GM12878 (cell line): ENCODE data around the gene ARHGAP22. TPM values are rescaled to one million over a fixed set of nuclear protein-coding genes. Genes with fewer than 3 reads are reported as not detected.

Experiments used
- ATAC-seq: fragments of 200-7000 bp; cut with Tn5 transposase; 3 replicates; pipeline ENCODE4 v1.9.1; 2020; ENCODE audit warnings: mild to moderate bottlenecking, moderate library complexity
- BruUV-seq: library from RNA; stranded (reverse); fragments of 400-500 nt; replicated peaks from 2 replicates; lab custom pipeline; 2021; lab: Mats Ljungman, UMichigan
- CTCF ChIA-PET: fragments of 300-600 bp; sonication (Branson Sonifier 250); formaldehyde crosslinking; extraction: SDS; loops from one replicate; lab custom pipeline; 2021; ENCODE audit warnings: inconsistent platforms; lab: Yijun Ruan, JAX
- POLR2A ChIA-PET: fragments of 350-600 bp; formaldehyde crosslinking; extraction: SDS; loops from one replicate; lab custom pipeline; 2021; ENCODE audit warnings: inconsistent platforms; lab: Charles Lee
- RAD21 ChIA-PET: fragments of 300-600 bp; sonication (Branson Sonifier 250); formaldehyde crosslinking; loops from one replicate; lab custom pipeline; 2023; ENCODE audit warnings: antibody characterized with exemption; ENCODE audit not compliant: unreplicated experiment; lab: Charles Lee
- SMC1A ChIA-PET: fragments of 300-600 bp; sonication (Branson Sonifier 250); formaldehyde crosslinking; loops from one replicate; lab custom pipeline; 2023; ENCODE audit not compliant: unreplicated experiment, uncharacterized antibody; lab: Charles Lee
- DNase-seq: peaks from one replicate; pipeline ENCODE4 v3.0.0-alpha.2; 2011; ENCODE audit warnings: low read depth, low spot score
- FAIRE-seq: peaks from 3 replicates; lab custom pipeline; 2011; peaks lifted over from hg19 to GRCh38; lab: Jason Lieb, UNC
- H2AFZ ChIP-seq: 2 replicates; pipeline ENCODE4 v1.6.0; 2011; ENCODE audit warnings: low read depth, low read length, control low read depth; ENCODE audit not compliant: control insufficient read depth
- H3K27ac ChIP-seq: 2 replicates; pipeline ENCODE4 v1.5.1; 2011; ENCODE audit warnings: control low read depth; ENCODE audit not compliant: control insufficient read depth, insufficient read depth
- H3K27me3 ChIP-seq, 2 experiments: replicated peaks in 1 of 2; 2 replicates each; pipeline versions ENCODE4 v1.6.0 to v1.6.1; 2011; ENCODE audit warnings: low read length in 1 of 2; ENCODE audit not compliant: control insufficient read depth in 2 of 2, insufficient read depth in 2 of 2
- H3K36me3 ChIP-seq, 2 experiments: 2 replicates each; pipeline ENCODE4 v1.5.1; 2011; ENCODE audit warnings: low read length in 1 of 2; ENCODE audit not compliant: control insufficient read depth in 2 of 2, insufficient read depth in 2 of 2
- H3K4me1 ChIP-seq: 2 replicates; pipeline ENCODE4 v1.6.1; 2011; ENCODE audit warnings: mild to moderate bottlenecking, low read length, moderate library complexity, mixed read lengths; ENCODE audit not compliant: control insufficient read depth, insufficient read depth
- H3K4me2 ChIP-seq: 2 replicates; pipeline ENCODE4 v1.6.0; 2011; ENCODE audit warnings: control low read depth; ENCODE audit not compliant: control insufficient read depth, insufficient read depth
- H3K4me3 ChIP-seq: fragments of 200-600 bp; sonication (generic); 2 replicates; pipeline ENCODE4 v1.5.1; 2016
- H3K79me2 ChIP-seq: 2 replicates; pipeline ENCODE4 v1.6.0; 2011; ENCODE audit warnings: low read length; ENCODE audit not compliant: control insufficient read depth, insufficient read depth
- H3K9ac ChIP-seq: 2 replicates; pipeline ENCODE4 v1.8.0; 2011; ENCODE audit warnings: low read length, control low read depth, mixed read lengths; ENCODE audit not compliant: control insufficient read depth, insufficient read depth
- H3K9me3 ChIP-seq: replicated peaks from 3 replicates; pipeline ENCODE4 v1.5.1; 2011; ENCODE audit warnings: mild to moderate bottlenecking, low read length; ENCODE audit not compliant: control insufficient read depth, insufficient read depth
- H4K20me1 ChIP-seq: 2 replicates; pipeline ENCODE4 v1.6.0; 2011; ENCODE audit not compliant: control insufficient read depth, insufficient read depth
- CBFB ChIP-seq: IDR thresholded peaks from 2 replicates; pipeline ENCODE4 v1.6.1; 2016; ENCODE audit warnings: antibody characterized with exemption, low read depth
- FOXM1 ChIP-seq: IDR thresholded peaks from 2 replicates; pipeline ENCODE4 v1.6.1; 2012; ENCODE audit warnings: low read depth, mild to moderate bottlenecking, inconsistent platforms, low read length, moderate library complexity
- MEF2A ChIP-seq: IDR thresholded peaks from 2 replicates; pipeline ENCODE4 v1.6.1; 2011; ENCODE audit warnings: low read depth, mild to moderate bottlenecking, low read length, moderate library complexity; ENCODE audit not compliant: insufficient read depth
- NFYA ChIP-seq: IDR thresholded peaks from 2 replicates; pipeline ENCODE4 v1.6.1; 2011; ENCODE audit warnings: low read depth, mild to moderate bottlenecking, low read length, improper control_type of control experiment, borderline replicate concordance
- NFYB ChIP-seq: IDR thresholded peaks from 2 replicates; pipeline ENCODE4 v1.6.1; 2011; ENCODE audit warnings: low read depth, mild to moderate bottlenecking, low read length, improper control_type of control experiment, moderate library complexity; ENCODE audit not compliant: insufficient read depth
- PML ChIP-seq: IDR thresholded peaks from 2 replicates; pipeline ENCODE4 v1.6.1; 2012; ENCODE audit warnings: low read length, inconsistent platforms
- ZNF384 ChIP-seq: IDR thresholded peaks from 2 replicates; pipeline ENCODE4 v1.6.1; 2012; ENCODE audit warnings: low read depth, mild to moderate bottlenecking, low read length, improper control_type of control experiment, borderline replicate concordance
- WGBS: methylation state at CpG from one replicate; pipeline ENCODE4 v1.1.6; 2016; ENCODE audit warnings: low lambda C conversion rate; ENCODE audit not compliant: insufficient replicate concordance, insufficient coverage; ENCODE audit errors: missing lambda C conversion rate; 5-methylcytosine and 5-hydroxymethylcytosine counted together
- in situ Hi-C: fragments of 300-500 bp; cut with MboI; formaldehyde crosslinking; loops from 9 replicates; pipeline ENCODE4 v1.14.3; 2018; ENCODE audit warnings: mixed read lengths
- intact Hi-C: fragments of 100-400 bp; cut with micrococcal nuclease; formaldehyde crosslinking; loops from one replicate; pipeline ENCODE4 v1.14.2; 2022; ENCODE audit not compliant: unreplicated experiment
- polyA plus RNA-seq, 11 experiments: library from polyadenylated mRNA; depleted of rRNA in 4 of 11; unstranded in 6 of 11; stranded (reverse) in 5 of 11; fragments of >200 nt; fragmentation: Nextera tagmentation in 4 of 11; fragmentation: Illumina TruSeq in 1 of 11; extraction: Ambion mirVana in 4 of 11; extraction: Trizol in 1 of 11; gene quantifications; 1 replicate in 1 of 11; 2 replicates in 10 of 11; pipeline versions ENCODE4 v1.2.1 to v1.2.3, GENCODE V29; 2011 to 2016; ENCODE audit warnings: inconsistent platforms in 2 of 11, missing spikeins in 2 of 11, low read depth in 1 of 11
- total RNA-seq, 4 experiments: library from RNA; depleted of rRNA in 3 of 4; stranded (reverse); fragments of >200 nt in 3 of 4; fragmentation: Illumina TruSeq in 1 of 4; extraction: Trizol in 1 of 4; gene quantifications; 2 replicates each; pipeline versions ENCODE4 v1.2.1 to v1.2.3, GENCODE V29; 2013 to 2021
- TF ChIP-seq, protein P1 (sequence below), 3 experiments: IDR thresholded peaks in 2 of 3; conservative IDR thresholded peaks in 1 of 3; 2 replicates each; pipeline ENCODE4 v1.5.1; 2011; ENCODE audit warnings: low read depth in 3 of 3, low read length in 3 of 3, mild to moderate bottlenecking in 3 of 3, control low read depth in 2 of 3, moderate library complexity in 2 of 3, inconsistent platforms in 1 of 3, mixed read lengths in 1 of 3; ENCODE audit not compliant: control insufficient read depth in 2 of 3, insufficient read depth in 1 of 3; ENCODE audit errors: extremely low read depth in 1 of 3
- TF ChIP-seq, protein P2 (sequence below): fragments of 450-650 bp; IDR thresholded peaks from 2 replicates; pipeline ENCODE4 v1.6.1; 2014; ENCODE audit warnings: mild to moderate bottlenecking
- TF ChIP-seq, protein P3 (sequence below): IDR thresholded peaks from 2 replicates; pipeline ENCODE4 v1.6.1; 2011; ENCODE audit warnings: mild to moderate bottlenecking, low read depth, low read length, moderate library complexity; ENCODE audit not compliant: insufficient replicate concordance

Gene ARHGAP22
- total and polyA plus RNA-seq, 10 of the 15 experiments (the other 5 are each of a cell fraction or from before 2014, with no cell fraction given): 0.07 to 0.61 (median 0.18) TPM; not detected in 5

DNA sequence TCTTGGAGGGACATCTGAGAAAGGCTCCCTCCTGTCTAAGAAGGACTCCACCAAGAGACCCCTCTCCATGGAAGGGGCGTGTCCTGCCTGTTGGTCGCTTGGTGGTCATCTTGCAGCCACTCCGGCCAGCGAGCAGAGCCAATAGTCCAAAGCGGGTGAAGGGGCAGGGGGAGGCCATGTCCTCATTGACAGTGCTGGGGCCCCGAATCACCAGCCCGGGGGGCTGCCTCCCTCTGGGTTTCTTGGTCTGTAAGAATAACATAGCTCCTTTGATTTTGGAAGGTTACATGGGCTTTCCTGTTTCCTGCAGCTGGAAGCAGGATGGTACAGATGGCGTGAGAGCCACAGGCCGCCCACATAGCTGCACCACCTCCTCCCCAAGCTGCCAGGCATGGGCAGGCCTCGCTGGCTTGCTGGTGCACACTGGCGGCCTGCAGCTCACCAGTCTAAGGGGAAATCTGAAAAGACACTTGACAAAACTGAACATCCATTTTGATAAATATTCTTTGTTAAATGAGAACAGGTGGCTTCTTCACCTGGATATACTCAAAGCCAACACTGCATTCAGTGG lies 105.8 kb downstream of the ARHGAP22 start:
- RAD21 ChIA-PET: no interaction called here
- CTCF ChIA-PET: interaction anchor here (1.1 kb wide), 1 partner anchor 10 kb away, joined by 3 read pairs; no protein-coding TSS in a partner anchor
- POLR2A ChIA-PET: no interaction called here

More for the DNA sequence above, 105.8 kb downstream of the ARHGAP22 start:
- ATAC-seq (no peak), FAIRE-seq (no peak), DNase-seq (no peak)
- WGBS: 39% methylated on average over 11 of the region's 11 CpGs
- in situ Hi-C loops: no loop called here
- H3K9me3 ChIP-seq: no peaks in the 10 kb centered on the region
- peaks cover 9% of the 10 kb centered on the region for H3K4me1 ChIP-seq
- intact Hi-C loops: no loop called here
- H3K27me3 ChIP-seq: no peaks in the 10 kb centered on the region
- H3K36me3 ChIP-seq: no peaks in the 10 kb centered on the region
- H2AFZ ChIP-seq: no peak overlapping the region
- H3K4me3 ChIP-seq: no peak overlapping the region
- no peak overlapping the region for H3K27ac ChIP-seq
- BruUV-seq: no TSS peak
- H4K20me1 ChIP-seq: no peaks in the 10 kb centered on the region
- no peak overlapping the region for H3K9ac ChIP-seq
- SMC1A ChIA-PET: no interaction called here
- H3K79me2 ChIP-seq: no peaks in the 10 kb centered on the region
- H3K4me2 ChIP-seq: no peak overlapping the region
- TF ChIP-seq PML (no peak), FOXM1 (no peak), CBFB (no peak), NFYA (no peak), MEF2A (no peak), NFYB (no peak), ZNF384 (no peak)
- TF ChIP-seq, protein P1, sequence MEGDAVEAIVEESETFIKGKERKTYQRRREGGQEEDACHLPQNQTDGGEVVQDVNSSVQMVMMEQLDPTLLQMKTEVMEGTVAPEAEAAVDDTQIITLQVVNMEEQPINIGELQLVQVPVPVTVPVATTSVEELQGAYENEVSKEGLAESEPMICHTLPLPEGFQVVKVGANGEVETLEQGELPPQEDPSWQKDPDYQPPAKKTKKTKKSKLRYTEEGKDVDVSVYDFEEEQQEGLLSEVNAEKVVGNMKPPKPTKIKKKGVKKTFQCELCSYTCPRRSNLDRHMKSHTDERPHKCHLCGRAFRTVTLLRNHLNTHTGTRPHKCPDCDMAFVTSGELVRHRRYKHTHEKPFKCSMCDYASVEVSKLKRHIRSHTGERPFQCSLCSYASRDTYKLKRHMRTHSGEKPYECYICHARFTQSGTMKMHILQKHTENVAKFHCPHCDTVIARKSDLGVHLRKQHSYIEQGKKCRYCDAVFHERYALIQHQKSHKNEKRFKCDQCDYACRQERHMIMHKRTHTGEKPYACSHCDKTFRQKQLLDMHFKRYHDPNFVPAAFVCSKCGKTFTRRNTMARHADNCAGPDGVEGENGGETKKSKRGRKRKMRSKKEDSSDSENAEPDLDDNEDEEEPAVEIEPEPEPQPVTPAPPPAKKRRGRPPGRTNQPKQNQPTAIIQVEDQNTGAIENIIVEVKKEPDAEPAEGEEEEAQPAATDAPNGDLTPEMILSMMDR (IDR thresholded peaks at IDR 0.05 in 2 of 3, conservative IDR thresholded peaks at IDR 0.05 in 1 of 3; ENCODE audit: control insufficient read depth in 2 of 3, extremely low read depth in 1 of 3, insufficient read depth in 1 of 3, low read depth in 3 of 3, low read length in 3 of 3): no peak
- TF ChIP-seq, protein P2, sequence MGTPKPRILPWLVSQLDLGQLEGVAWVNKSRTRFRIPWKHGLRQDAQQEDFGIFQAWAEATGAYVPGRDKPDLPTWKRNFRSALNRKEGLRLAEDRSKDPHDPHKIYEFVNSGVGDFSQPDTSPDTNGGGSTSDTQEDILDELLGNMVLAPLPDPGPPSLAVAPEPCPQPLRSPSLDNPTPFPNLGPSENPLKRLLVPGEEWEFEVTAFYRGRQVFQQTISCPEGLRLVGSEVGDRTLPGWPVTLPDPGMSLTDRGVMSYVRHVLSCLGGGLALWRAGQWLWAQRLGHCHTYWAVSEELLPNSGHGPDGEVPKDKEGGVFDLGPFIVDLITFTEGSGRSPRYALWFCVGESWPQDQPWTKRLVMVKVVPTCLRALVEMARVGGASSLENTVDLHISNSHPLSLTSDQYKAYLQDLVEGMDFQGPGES: no peak
- TF ChIP-seq, protein P3, sequence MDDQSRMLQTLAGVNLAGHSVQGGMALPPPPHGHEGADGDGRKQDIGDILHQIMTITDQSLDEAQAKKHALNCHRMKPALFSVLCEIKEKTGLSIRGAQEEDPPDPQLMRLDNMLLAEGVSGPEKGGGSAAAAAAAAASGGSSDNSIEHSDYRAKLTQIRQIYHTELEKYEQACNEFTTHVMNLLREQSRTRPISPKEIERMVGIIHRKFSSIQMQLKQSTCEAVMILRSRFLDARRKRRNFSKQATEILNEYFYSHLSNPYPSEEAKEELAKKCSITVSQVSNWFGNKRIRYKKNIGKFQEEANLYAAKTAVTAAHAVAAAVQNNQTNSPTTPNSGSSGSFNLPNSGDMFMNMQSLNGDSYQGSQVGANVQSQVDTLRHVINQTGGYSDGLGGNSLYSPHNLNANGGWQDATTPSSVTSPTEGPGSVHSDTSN: no peak
